Fibroblast of villous mesenchyme (primary cell): ENCODE results near the gene LRRC23. TPM values are rescaled to one million over a fixed set of nuclear protein-coding genes. Genes with fewer than 3 reads are reported as not detected.
A peak's percentile ranks its signal among the peaks of the same experiment; 100 is the strongest.

Source experiments
- DNase-seq: peaks from one replicate; pipeline ENCODE4 v3.0.0-alpha.2; 2010; ENCODE audit warnings: low read depth
- H3K4me3 ChIP-seq: 2 replicates; pipeline ENCODE4 v1.5.1; 2011; ENCODE audit warnings: low read depth, mild to moderate bottlenecking, low read length
- CTCF ChIP-seq: IDR thresholded peaks from 2 replicates; pipeline ENCODE4 v1.5.1; 2012; ENCODE audit warnings: low read depth, mild to moderate bottlenecking, low read length; ENCODE audit not compliant: insufficient read depth
- total RNA-seq: library from RNA; depleted of rRNA; stranded (reverse); fragments of >200 nt; gene quantifications from 2 replicates; pipeline ENCODE4 v1.2.3, GENCODE V29; 2012

Gene LRRC23
- total RNA-seq, 1 donor, result 4.7 TPM

- DNase-seq, result no peak
- no peak overlapping the region for H3K4me3 ChIP-seq
- TF ChIP-seq CTCF, result no peak
These were observed 31.6 kb downstream of the LRRC23 start for GRCh38 chr12:6936194-6936635.

- TF ChIP-seq CTCF, result no peak
- H3K4me3 ChIP-seq, result no peak overlapping the region
- no peak for DNase-seq
These were observed 32.2 kb downstream of the LRRC23 start for GRCh38 chr12:6936636-6937480.

- DNase-seq, result peak; percentile 90
- H3K4me3 ChIP-seq, result peak overlapping the region; percentile 59
- TF ChIP-seq CTCF, result peak; percentile 82
These were observed 33.1 kb downstream of the LRRC23 start for GRCh38 chr12:6937481-6938352.

- TF ChIP-seq CTCF, result no peak
- DNase-seq, result no peak
- peak overlapping the region; percentile 59 for H3K4me3 ChIP-seq
These were observed 34.0 kb downstream of the LRRC23 start for GRCh38 chr12:6938353-6939190.

GRCh38 chr12:6939191-6939540, 34.5 kb downstream of the LRRC23 start:
- no peak overlapping the region for H3K4me3 ChIP-seq
- TF ChIP-seq CTCF, result no peak
- DNase-seq, result no peak

- no peak for TF ChIP-seq CTCF
- DNase-seq, result no peak
- H3K4me3 ChIP-seq, result no peak overlapping the region
These were observed 36.6 kb downstream of the LRRC23 start for GRCh38 chr12:6941267-6941666.
